ENCODE data around the gene CBR3. TPM values are rescaled to one million over a fixed set of nuclear protein-coding genes. Genes with fewer than 3 reads are reported as not detected.

CBR3 gene
- total RNA-seq, 1 donor from 2014 or later: 1.6 TPM

DNA sequence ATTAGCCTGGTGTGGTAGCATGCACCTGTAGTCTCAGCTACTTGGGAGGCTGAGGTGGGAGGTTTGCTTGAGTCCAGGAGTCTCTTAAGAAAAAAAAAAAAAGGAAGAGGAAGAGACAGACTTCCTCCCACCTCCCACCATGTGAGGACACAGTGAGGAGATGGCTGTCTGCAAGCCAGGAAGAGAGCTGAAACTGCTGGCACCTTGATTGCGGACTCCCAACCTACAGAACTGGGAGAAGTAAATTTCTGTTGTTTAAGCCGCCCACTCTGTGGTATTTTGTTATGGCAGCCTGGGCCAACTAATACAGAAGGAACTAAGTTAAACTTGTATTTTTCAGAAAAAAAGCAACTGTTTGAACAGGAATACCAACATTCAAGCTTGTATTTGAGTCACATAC lies 43.5 kb downstream of the CBR3 start:
- no peaks in the 10 kb centered on the region for H3K9me3 ChIP-seq (ENCODE audit: control insufficient read depth in 3 of 3, low read length in 3 of 3)
- no peaks in the 10 kb centered on the region for H3K27me3 ChIP-seq (ENCODE audit: control insufficient read depth in 3 of 3, insufficient read depth in 3 of 3, low read length in 3 of 3)
- H3K9ac ChIP-seq (ENCODE audit: low read depth in 1 of 3, low read length in 3 of 3): no peak overlapping the region
- peaks cover 0 to 1% (median 0%) of the 10 kb centered on the region in 3 donors for H3K36me3 ChIP-seq (ENCODE audit: control insufficient read depth in 3 of 3, insufficient read depth in 3 of 3, low read length in 3 of 3)
- no peak overlapping the region for H3K4me3 ChIP-seq (ENCODE audit: low read length in 3 of 3)
- H3K27ac ChIP-seq (ENCODE audit: low read depth, low read length): no peak overlapping the region
- no peaks in the 10 kb centered on the region for H3K4me1 ChIP-seq (ENCODE audit: control insufficient read depth in 3 of 3, insufficient read depth in 3 of 3, low read length in 3 of 3)

DNA sequence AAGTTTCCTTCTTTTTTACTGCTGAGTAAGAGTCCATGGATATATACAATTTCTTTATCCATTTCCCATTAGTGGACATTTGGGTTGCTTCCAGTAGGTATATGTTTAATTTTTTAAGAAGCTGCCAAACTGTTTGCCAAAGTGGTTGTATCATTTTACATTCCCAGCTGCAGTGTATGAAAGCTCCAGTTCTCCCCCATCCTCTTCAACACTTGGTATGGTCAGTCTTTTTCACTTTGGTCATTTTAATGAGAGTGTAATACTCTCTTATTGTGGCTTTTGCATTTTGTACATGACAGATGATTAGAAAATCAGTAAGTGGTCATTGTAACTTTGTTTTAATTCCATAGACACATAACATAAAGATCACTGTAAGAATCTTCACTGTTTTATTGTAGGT lies 44.3 kb downstream of the CBR3 start:
- peaks cover 0 to 1% (median 0%) of the 10 kb centered on the region in 3 donors for H3K36me3 ChIP-seq (ENCODE audit: control insufficient read depth in 3 of 3, insufficient read depth in 3 of 3, low read length in 3 of 3)
- H3K4me3 ChIP-seq (ENCODE audit: low read length in 3 of 3): no peak overlapping the region

DNA sequence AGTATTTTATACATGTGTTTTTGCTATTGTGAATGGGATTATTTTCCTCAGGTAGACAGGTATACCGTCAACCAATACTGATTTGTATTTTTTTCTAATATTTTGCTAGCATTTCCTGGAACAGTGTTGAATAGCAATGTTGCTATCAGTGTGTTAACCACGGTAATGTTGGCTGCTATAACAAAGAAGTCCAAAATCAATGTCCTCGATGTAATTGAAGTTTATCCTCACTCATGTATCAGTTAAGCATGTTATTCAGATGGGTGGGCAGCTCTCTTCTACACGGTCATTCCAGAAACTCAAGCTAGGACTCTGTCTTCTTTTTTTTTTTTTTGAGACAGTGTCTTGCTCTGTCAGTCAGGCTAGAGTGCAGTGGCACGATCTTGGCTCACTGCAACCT lies 46.1 kb downstream of the CBR3 start:
- H3K27me3 ChIP-seq (ENCODE audit: control insufficient read depth in 3 of 3, insufficient read depth in 3 of 3, low read length in 3 of 3): no peaks in the 10 kb centered on the region
- no peak overlapping the region for H3K9ac ChIP-seq (ENCODE audit: low read depth in 1 of 3, low read length in 3 of 3)
- no peaks in the 10 kb centered on the region for H3K9me3 ChIP-seq (ENCODE audit: control insufficient read depth in 3 of 3, low read length in 3 of 3)
- H3K27ac ChIP-seq (ENCODE audit: low read depth, low read length): no peak overlapping the region
- H3K36me3 ChIP-seq (ENCODE audit: control insufficient read depth in 3 of 3, insufficient read depth in 3 of 3, low read length in 3 of 3): no peaks in the 10 kb centered on the region
- H3K4me3 ChIP-seq (ENCODE audit: low read length in 3 of 3): no peak overlapping the region
- H3K4me1 ChIP-seq (ENCODE audit: control insufficient read depth in 3 of 3, insufficient read depth in 3 of 3, low read length in 3 of 3): no peaks in the 10 kb centered on the region

More for the DNA sequence above, 44.3 kb downstream of the CBR3 start:
- no peaks in the 10 kb centered on the region for H3K4me1 ChIP-seq (ENCODE audit: control insufficient read depth in 3 of 3, insufficient read depth in 3 of 3, low read length in 3 of 3)
- no peak overlapping the region for H3K9ac ChIP-seq (ENCODE audit: low read depth in 1 of 3, low read length in 3 of 3)
- no peaks in the 10 kb centered on the region for H3K27me3 ChIP-seq (ENCODE audit: control insufficient read depth in 3 of 3, insufficient read depth in 3 of 3, low read length in 3 of 3)
- no peak overlapping the region for H3K27ac ChIP-seq (ENCODE audit: low read depth, low read length)
- no peaks in the 10 kb centered on the region for H3K9me3 ChIP-seq (ENCODE audit: control insufficient read depth in 3 of 3, low read length in 3 of 3)

DNA sequence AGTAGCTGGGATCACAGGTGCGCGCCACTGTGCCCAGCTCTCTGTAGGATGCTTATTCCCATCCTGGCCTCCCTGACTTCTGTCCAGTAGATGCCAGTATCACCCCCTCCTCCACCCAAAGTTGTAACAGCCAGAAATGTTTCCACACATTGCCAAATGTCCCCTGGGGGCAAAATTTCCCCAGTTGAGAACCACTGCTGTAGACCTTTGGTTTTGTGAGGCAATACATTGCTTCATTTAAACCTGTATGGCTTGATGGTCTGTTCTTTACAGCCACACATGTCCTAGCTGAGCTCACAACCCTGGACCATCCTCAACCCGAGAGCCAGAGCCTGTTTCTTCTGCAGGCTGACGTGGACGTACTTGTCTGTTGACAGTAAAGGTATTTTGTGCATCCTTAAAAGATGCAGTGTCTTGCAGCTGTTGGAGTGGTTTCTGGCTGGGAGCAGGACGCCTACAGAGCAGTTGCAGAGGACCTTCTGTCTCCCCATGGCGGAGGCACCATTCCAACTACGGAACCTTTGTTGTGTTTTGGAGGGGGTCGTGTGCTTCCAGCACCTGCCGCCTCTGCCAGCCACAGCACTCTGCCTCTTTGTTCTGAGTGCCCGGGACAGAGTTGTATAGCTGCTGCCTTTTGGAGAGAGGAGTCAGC lies 48.4 kb downstream of the CBR3 start:
- peaks cover 2 to 16% (median 14%) of the 10 kb centered on the region in 3 donors for H3K4me1 ChIP-seq (ENCODE audit: control insufficient read depth in 3 of 3, insufficient read depth in 3 of 3, low read length in 3 of 3)
- H3K9me3 ChIP-seq (ENCODE audit: control insufficient read depth in 3 of 3, low read length in 3 of 3): no peaks in the 10 kb centered on the region
- H3K4me3 ChIP-seq (ENCODE audit: low read length in 3 of 3): no peak overlapping the region
- H3K27me3 ChIP-seq (ENCODE audit: control insufficient read depth in 3 of 3, insufficient read depth in 3 of 3, low read length in 3 of 3): no peaks in the 10 kb centered on the region
- H3K27ac ChIP-seq (ENCODE audit: low read depth, low read length): no peak overlapping the region
- H3K36me3 ChIP-seq (ENCODE audit: control insufficient read depth in 3 of 3, insufficient read depth in 3 of 3, low read length in 3 of 3): no peaks in the 10 kb centered on the region
- H3K9ac ChIP-seq (ENCODE audit: low read depth in 1 of 3, low read length in 3 of 3): no peak overlapping the region

DNA sequence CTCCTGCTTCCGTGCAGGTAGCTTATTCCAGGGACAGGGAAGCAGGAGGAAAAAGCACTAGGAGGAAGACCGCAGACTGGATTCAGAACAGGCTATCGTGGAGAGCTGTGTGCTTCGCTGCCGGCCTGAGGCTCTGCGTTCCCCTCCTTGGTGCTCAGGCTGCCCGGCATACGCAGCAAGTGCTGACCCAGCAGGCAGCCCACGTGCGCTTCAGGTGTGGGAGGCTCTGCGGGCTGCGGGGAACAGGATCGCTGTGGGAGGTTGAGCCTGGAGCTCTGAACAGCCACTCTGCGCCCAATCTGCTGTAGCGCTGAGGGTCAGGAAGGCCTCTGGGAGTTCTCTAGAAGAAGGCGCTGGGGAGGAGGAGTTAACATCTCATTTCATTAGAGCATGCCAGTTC lies 49.7 kb downstream of the CBR3 start:
- Histone ChIP-seq H3K36me3 (ENCODE audit: control insufficient read depth in 3 of 3, insufficient read depth in 3 of 3, low read length in 3 of 3) (no peaks in the 10 kb centered on the region), H3K9me3 (ENCODE audit: control insufficient read depth in 3 of 3, low read length in 3 of 3) (no peaks in the 10 kb centered on the region), H3K4me3 (ENCODE audit: low read length in 3 of 3) (no peak overlapping the region), H3K27me3 (ENCODE audit: control insufficient read depth in 3 of 3, insufficient read depth in 3 of 3, low read length in 3 of 3) (no peaks in the 10 kb centered on the region), H3K9ac (ENCODE audit: low read depth in 1 of 3, low read length in 3 of 3) (no peak overlapping the region), H3K27ac (ENCODE audit: low read depth, low read length) (no peak overlapping the region), H3K4me1 (ENCODE audit: control insufficient read depth in 3 of 3, insufficient read depth in 3 of 3, low read length in 3 of 3) (peaks cover 10 to 24% (median 23%) of the 10 kb centered on the region in 3 donors)

DNA sequence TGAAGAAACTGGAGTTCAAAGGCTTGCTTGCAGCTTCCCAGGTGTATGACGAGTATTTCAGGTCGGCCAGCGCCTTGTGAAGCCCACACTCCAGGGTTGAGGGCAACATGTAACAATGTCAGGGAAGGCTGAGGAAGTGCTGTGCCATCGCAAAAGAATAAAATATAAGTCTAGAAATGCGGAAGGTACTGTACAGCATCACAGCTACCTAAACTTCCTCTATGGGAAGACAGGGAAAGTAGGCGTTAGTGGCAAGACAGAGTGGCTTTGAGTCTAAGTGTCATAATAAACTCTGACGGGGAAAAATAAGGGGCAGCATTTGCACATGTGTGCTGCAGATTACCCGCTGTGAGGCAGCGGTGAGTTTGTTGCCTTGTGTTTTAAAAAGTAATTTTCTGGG lies 50.6 kb downstream of the CBR3 start:
- Histone ChIP-seq H3K4me3 (ENCODE audit: low read length in 3 of 3) (no peak overlapping the region), H3K36me3 (ENCODE audit: control insufficient read depth in 3 of 3, insufficient read depth in 3 of 3, low read length in 3 of 3) (no peaks in the 10 kb centered on the region), H3K9me3 (ENCODE audit: control insufficient read depth in 3 of 3, low read length in 3 of 3) (no peaks in the 10 kb centered on the region), H3K4me1 (ENCODE audit: control insufficient read depth in 3 of 3, insufficient read depth in 3 of 3, low read length in 3 of 3) (peaks cover 10 to 26% (median 23%) of the 10 kb centered on the region in 3 donors), H3K27me3 (ENCODE audit: control insufficient read depth in 3 of 3, insufficient read depth in 3 of 3, low read length in 3 of 3) (no peaks in the 10 kb centered on the region), H3K27ac (ENCODE audit: low read depth, low read length) (no peak overlapping the region), H3K9ac (ENCODE audit: low read depth in 1 of 3, low read length in 3 of 3) (no peak overlapping the region)

DNA sequence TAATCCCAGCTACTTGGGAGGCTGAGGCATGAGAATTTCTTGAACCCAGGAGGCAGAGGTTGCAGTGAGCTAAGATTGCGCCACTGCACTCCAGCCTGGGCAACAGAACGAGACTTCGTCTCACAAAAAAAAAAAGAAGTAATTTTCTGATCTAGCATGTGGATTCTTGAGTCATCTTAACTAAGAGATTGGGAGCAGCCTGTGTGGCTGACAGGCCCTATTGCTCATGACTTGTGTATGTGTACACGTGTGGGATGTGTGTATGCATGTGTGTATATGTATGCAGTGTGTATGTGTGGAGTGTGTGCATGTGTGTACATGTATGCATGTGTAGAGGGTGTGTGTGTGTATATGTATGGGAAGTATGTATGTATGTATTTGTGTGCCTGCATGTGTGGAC lies 51.2 kb downstream of the CBR3 start:
- no peaks in the 10 kb centered on the region for H3K9me3 ChIP-seq (ENCODE audit: control insufficient read depth in 3 of 3, low read length in 3 of 3)
- peaks cover 10 to 30% (median 23%) of the 10 kb centered on the region in 3 donors for H3K4me1 ChIP-seq (ENCODE audit: control insufficient read depth in 3 of 3, insufficient read depth in 3 of 3, low read length in 3 of 3)
- H3K4me3 ChIP-seq (ENCODE audit: low read length in 3 of 3): no peak overlapping the region
- H3K27me3 ChIP-seq (ENCODE audit: control insufficient read depth in 3 of 3, insufficient read depth in 3 of 3, low read length in 3 of 3): no peaks in the 10 kb centered on the region
- H3K27ac ChIP-seq (ENCODE audit: low read depth, low read length): no peak overlapping the region
- H3K9ac ChIP-seq (ENCODE audit: low read depth in 1 of 3, low read length in 3 of 3): no peak overlapping the region
- no peaks in the 10 kb centered on the region for H3K36me3 ChIP-seq (ENCODE audit: control insufficient read depth in 3 of 3, insufficient read depth in 3 of 3, low read length in 3 of 3)

DNA sequence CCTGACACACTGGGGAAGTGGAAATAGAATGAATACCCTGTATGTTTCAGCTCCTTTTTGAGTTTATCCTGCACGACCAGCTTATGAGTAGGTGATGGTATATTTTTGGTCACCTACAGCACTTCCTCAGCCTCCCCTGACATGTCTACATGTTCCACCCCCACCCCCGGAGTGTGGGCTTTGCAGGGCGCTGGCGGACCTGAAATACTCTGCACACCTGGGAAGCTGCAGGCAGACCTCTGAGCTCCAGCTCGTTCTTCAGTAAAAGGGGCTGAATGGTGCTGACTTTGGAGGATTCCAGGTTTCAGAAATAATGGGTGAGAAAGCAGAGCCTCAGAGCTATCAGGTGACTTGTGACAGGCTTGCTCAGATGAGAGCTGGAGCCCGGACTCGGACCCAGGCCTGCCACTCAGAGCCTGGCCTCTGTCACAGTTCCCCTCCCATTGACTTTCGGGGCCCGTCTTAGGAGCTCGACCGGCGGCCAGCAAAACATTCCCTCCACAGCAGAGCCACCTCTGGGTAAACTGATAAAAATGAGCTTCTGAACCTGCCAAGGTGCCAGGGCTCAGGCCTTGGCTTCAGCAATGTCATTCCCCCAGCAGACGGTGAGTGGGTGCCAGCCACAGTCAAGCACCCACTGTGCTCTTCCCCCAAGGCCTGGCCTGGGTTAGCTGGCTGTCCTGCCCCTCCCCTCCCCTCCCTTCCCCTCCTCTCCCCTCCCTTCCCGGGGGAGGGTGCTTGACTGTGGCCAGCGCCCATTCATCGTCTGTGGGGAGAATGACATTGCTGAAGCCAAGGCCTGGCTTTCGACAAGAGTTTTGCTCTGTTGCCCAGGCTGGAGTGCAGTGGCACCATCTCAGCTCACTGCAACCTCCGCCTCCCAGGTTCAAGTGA lies 51.9 kb downstream of the CBR3 start:
- no peaks in the 10 kb centered on the region for H3K36me3 ChIP-seq (ENCODE audit: control insufficient read depth in 3 of 3, insufficient read depth in 3 of 3, low read length in 3 of 3)
- peak overlapping the region in 1 of 3 donors; percentile 50 for H3K9ac ChIP-seq (ENCODE audit: low read depth in 1 of 3, low read length in 3 of 3)
- H3K27ac ChIP-seq (ENCODE audit: low read depth, low read length): peak overlapping the region; percentile 25
- H3K9me3 ChIP-seq (ENCODE audit: control insufficient read depth in 3 of 3, low read length in 3 of 3): no peaks in the 10 kb centered on the region
- H3K27me3 ChIP-seq (ENCODE audit: control insufficient read depth in 3 of 3, insufficient read depth in 3 of 3, low read length in 3 of 3): no peaks in the 10 kb centered on the region
- no peak overlapping the region for H3K4me3 ChIP-seq (ENCODE audit: low read length in 3 of 3)
- H3K4me1 ChIP-seq (ENCODE audit: control insufficient read depth in 3 of 3, insufficient read depth in 3 of 3, low read length in 3 of 3): peaks cover 10 to 30% (median 23%) of the 10 kb centered on the region in 3 donors

DNA sequence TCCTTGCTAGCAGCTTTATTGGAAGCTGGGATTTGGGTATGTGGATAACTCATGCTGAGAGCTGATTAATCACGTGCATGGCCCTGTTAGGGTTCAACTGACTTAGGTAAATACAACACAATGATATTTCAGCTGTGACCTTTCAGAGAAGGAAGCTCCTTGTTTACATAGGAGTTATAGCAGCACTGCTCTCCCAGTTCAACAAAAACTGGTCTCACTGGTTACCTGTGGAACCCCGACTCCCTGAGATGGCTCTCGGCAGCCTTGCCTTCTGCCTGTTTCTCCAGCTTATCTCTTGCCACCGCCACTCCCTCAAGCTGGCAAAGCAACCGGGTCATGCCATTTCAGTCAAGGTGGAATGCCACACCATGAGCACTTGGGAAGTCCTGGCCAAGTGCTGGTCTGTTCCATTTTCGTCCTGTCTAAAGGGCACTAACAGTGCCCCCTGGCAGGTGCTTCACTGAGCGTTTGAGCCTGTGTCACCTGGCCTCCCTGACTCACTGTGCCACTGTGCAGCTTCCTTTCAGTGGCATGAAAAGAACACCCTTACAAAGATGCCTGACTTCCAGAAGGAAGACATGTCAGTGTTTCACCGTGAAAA lies 53.3 kb downstream of the CBR3 start:
- Histone ChIP-seq H3K27ac (ENCODE audit: low read depth, low read length) (peak overlapping the region; percentile 42), H3K4me1 (ENCODE audit: control insufficient read depth in 3 of 3, insufficient read depth in 3 of 3, low read length in 3 of 3) (peaks cover 10 to 30% (median 23%) of the 10 kb centered on the region in 3 donors), H3K9ac (ENCODE audit: low read depth in 1 of 3, low read length in 3 of 3) (peak overlapping the region in 2 of 3 donors; percentile 27 to 78), H3K36me3 (ENCODE audit: control insufficient read depth in 3 of 3, insufficient read depth in 3 of 3, low read length in 3 of 3) (no peaks in the 10 kb centered on the region), H3K4me3 (ENCODE audit: low read length in 3 of 3) (peak overlapping the region in 2 of 3 donors; percentile 28 to 52), H3K9me3 (ENCODE audit: control insufficient read depth in 3 of 3, low read length in 3 of 3) (no peaks in the 10 kb centered on the region), H3K27me3 (ENCODE audit: control insufficient read depth in 3 of 3, insufficient read depth in 3 of 3, low read length in 3 of 3) (no peaks in the 10 kb centered on the region)

DNA sequence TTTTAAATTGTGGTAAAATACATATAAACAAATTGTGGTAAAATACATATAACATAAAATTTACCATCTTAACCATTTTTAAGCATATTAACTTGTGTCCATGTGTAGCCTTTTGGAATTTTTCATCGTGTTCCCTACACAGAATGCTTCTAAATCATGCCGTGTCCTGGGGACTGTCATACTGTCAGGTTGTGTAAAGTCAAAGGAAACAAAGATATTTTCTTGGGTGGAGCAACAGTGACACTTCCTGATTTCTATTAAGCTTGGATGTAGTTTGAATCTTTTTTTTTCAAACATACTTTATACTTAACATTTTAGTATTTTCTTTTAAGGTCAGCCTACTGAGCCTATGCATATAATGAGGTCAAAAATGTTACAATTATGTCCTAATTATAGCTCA lies 54.1 kb downstream of the CBR3 start:
- Histone ChIP-seq H3K9me3 (ENCODE audit: control insufficient read depth in 3 of 3, low read length in 3 of 3) (no peaks in the 10 kb centered on the region), H3K27me3 (ENCODE audit: control insufficient read depth in 3 of 3, insufficient read depth in 3 of 3, low read length in 3 of 3) (no peaks in the 10 kb centered on the region), H3K9ac (ENCODE audit: low read depth in 1 of 3, low read length in 3 of 3) (peak overlapping the region in 2 of 3 donors; percentile 27 to 78), H3K4me3 (ENCODE audit: low read length in 3 of 3) (peak overlapping the region in 1 of 3 donors; percentile 24), H3K27ac (ENCODE audit: low read depth, low read length) (peak overlapping the region; percentile 42), H3K36me3 (ENCODE audit: control insufficient read depth in 3 of 3, insufficient read depth in 3 of 3, low read length in 3 of 3) (no peaks in the 10 kb centered on the region), H3K4me1 (ENCODE audit: control insufficient read depth in 3 of 3, insufficient read depth in 3 of 3, low read length in 3 of 3) (peaks cover 10 to 30% (median 23%) of the 10 kb centered on the region in 3 donors)
